Ishikawa (cell line): ENCODE results near the gene ZNF672.

Experiments
- CEBPB ChIP-seq: IDR thresholded peaks from 2 replicates; pipeline ENCODE4 v1.6.1; 2012
- CREB1 ChIP-seq: IDR thresholded peaks from 2 replicates; pipeline ENCODE4 v1.6.1; 2012; ENCODE audit warnings: low read depth
- EGR1 ChIP-seq: IDR thresholded peaks from 2 replicates; pipeline ENCODE4 v1.6.1; 2012
- EP300 ChIP-seq: IDR thresholded peaks from 2 replicates; pipeline ENCODE4 v1.6.1; 2012; ENCODE audit warnings: borderline replicate concordance
- FOXM1 ChIP-seq: IDR thresholded peaks from 2 replicates; pipeline ENCODE4 v1.6.1; 2012; ENCODE audit warnings: low read depth, borderline replicate concordance
- NFIC ChIP-seq: IDR thresholded peaks from 2 replicates; pipeline ENCODE4 v1.6.1; 2012
- RAD21 ChIP-seq: IDR thresholded peaks from 2 replicates; pipeline ENCODE4 v1.6.1; 2012; ENCODE audit warnings: low read depth
- TAF1 ChIP-seq: IDR thresholded peaks from 2 replicates; pipeline ENCODE4 v1.6.1; 2012; ENCODE audit warnings: low read depth, mild to moderate bottlenecking
- TCF12 ChIP-seq: IDR thresholded peaks from 2 replicates; pipeline ENCODE4 v1.6.1; 2012; ENCODE audit warnings: low read depth
- TEAD4 ChIP-seq: IDR thresholded peaks from 2 replicates; pipeline ENCODE4 v1.6.1; 2012
- USF1 ChIP-seq: IDR thresholded peaks from 2 replicates; pipeline ENCODE4 v1.6.1; 2012
- YY1 ChIP-seq: IDR thresholded peaks from 2 replicates; pipeline ENCODE4 v1.6.1; 2012; ENCODE audit warnings: low read depth
- ZBTB7A ChIP-seq: IDR thresholded peaks from 2 replicates; pipeline ENCODE4 v1.6.1; 2012; ENCODE audit warnings: low read depth
- TF ChIP-seq, protein P1 (sequence below): IDR thresholded peaks from 2 replicates; pipeline ENCODE4 v1.6.1; 2012; ENCODE audit warnings: low read depth, mild to moderate bottlenecking
- TF ChIP-seq, protein P2 (sequence below): IDR thresholded peaks from 2 replicates; pipeline ENCODE4 v1.6.1; 2012

The ZNF672 gene

DNA sequence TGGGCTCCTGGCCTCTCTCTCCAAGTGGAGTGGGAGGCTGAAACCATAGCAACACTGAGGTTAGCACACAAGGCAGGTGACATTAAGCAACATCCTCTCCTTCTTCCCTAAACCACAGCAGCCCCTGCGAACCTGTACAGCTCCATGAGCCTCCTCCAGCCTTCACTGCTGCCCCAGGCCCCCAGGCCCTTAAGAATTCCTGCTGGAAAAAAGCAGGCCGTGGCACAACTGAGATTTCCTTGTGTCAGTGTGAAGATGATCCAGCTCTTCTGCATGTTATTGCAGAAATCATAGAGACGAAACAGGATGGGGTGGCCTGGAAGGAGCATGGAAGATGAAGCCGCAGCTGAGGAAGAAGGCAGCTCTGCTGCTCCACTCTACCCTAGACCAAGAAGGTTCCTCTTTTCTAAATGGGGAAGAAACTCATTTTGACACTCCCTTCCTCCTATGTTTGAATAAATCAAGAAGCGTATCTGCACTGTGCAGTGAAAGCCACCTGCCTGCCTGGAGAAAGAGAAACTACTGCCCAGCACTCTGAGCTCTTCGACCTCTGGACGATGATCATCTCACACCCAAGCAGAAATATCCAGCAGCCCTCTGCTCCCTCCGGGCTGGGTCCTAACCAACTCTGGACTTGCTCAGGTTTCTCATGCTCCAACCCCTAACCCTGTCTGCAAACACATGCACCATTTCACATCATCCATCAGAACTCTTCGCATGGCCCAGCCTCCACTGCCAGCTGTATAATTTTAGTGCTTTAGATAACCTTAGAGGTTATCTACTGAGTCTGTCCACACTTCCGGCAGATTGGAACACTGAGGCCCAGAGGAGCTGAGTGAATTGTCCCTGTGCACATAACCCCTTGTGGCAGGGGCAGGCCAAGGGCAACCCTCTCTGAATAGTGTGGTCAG lies 33.0 kb upstream of the ZNF672 start:
- no peak for TF ChIP-seq EGR1
- no peak for TF ChIP-seq TCF12
- no peak for TF ChIP-seq CEBPB
- no peak for TF ChIP-seq EP300
- no peak for TF ChIP-seq CREB1
- TF ChIP-seq, protein P1, sequence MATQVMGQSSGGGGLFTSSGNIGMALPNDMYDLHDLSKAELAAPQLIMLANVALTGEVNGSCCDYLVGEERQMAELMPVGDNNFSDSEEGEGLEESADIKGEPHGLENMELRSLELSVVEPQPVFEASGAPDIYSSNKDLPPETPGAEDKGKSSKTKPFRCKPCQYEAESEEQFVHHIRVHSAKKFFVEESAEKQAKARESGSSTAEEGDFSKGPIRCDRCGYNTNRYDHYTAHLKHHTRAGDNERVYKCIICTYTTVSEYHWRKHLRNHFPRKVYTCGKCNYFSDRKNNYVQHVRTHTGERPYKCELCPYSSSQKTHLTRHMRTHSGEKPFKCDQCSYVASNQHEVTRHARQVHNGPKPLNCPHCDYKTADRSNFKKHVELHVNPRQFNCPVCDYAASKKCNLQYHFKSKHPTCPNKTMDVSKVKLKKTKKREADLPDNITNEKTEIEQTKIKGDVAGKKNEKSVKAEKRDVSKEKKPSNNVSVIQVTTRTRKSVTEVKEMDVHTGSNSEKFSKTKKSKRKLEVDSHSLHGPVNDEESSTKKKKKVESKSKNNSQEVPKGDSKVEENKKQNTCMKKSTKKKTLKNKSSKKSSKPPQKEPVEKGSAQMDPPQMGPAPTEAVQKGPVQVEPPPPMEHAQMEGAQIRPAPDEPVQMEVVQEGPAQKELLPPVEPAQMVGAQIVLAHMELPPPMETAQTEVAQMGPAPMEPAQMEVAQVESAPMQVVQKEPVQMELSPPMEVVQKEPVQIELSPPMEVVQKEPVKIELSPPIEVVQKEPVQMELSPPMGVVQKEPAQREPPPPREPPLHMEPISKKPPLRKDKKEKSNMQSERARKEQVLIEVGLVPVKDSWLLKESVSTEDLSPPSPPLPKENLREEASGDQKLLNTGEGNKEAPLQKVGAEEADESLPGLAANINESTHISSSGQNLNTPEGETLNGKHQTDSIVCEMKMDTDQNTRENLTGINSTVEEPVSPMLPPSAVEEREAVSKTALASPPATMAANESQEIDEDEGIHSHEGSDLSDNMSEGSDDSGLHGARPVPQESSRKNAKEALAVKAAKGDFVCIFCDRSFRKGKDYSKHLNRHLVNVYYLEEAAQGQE: no peak
- TF ChIP-seq TEAD4: no peak
- no peak for TF ChIP-seq NFIC
- TF ChIP-seq FOXM1: no peak
- no peak for TF ChIP-seq TAF1
- no peak for TF ChIP-seq RAD21
- no peak for TF ChIP-seq ZBTB7A
- TF ChIP-seq, protein P2, sequence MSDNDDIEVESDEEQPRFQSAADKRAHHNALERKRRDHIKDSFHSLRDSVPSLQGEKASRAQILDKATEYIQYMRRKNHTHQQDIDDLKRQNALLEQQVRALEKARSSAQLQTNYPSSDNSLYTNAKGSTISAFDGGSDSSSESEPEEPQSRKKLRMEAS: no peak
- TF ChIP-seq USF1: no peak
- TF ChIP-seq YY1: no peak

DNA sequence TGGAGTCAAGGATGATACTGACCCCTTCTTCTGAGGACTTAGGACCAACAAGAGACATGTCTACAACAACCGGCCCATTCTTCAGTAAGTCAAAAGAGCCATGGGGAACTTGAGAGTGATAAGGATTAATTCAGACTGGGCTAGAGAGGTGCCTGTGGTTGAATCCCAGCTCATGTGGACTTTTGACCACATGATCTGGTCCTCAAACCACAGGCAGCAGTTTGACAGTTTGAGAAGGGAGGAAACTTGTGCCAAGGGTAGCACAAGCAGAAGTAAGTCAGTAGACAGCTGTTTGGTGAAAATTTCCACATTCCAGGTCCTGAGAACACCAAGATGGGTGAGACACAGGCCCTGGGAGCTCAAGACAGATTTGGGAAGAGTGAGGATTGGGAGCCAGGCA lies 32.1 kb upstream of the ZNF672 start:
- no peak for TF ChIP-seq EGR1
- TF ChIP-seq, protein P1: no peak
- TF ChIP-seq YY1: no peak
- TF ChIP-seq TEAD4: no peak
- TF ChIP-seq CREB1: no peak
- TF ChIP-seq EP300: no peak
- TF ChIP-seq NFIC: no peak
- TF ChIP-seq TCF12: no peak
- no peak for TF ChIP-seq ZBTB7A
- TF ChIP-seq TAF1: no peak

- TF ChIP-seq, protein P1: no peak
- peak; percentile 77 for TF ChIP-seq RAD21
Measured at GRCh38 chr1:248807067-248807737, 30.8 kb upstream of the ZNF672 start.

DNA sequence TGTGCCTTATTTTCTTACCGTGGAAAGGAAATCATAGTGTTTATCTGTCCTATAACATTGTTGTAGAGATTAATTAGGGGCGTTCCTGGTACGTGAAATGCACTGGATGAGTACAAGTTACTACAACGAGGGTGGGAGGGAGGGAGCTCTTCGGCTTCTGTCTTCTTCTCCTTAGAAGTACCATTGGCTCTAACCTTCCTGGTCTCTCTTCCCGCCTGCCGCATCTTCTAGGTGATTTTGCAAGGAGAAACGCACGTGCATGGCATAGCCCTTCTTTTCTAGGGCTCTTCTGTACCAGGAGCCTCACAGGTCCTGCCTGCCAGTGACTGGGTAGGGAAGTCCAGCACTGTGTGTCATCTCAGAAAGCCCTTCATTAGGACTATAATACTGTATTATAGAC lies 29.1 kb upstream of the ZNF672 start:
- no peak for TF ChIP-seq EGR1
- no peak for TF ChIP-seq CEBPB
- TF ChIP-seq ZBTB7A: no peak
- no peak for TF ChIP-seq TCF12
- TF ChIP-seq TEAD4: no peak
- no peak for TF ChIP-seq TAF1
- no peak for TF ChIP-seq USF1
- TF ChIP-seq, protein P1: no peak
